ENCODE data around the gene PLAAT2.
"Not testable (repeated sequence)": the region's sequence is repeated elsewhere in the genome, so short reads cannot be mapped to it uniquely, and the experiment has no call there.

The PLAAT2 gene

DNA sequence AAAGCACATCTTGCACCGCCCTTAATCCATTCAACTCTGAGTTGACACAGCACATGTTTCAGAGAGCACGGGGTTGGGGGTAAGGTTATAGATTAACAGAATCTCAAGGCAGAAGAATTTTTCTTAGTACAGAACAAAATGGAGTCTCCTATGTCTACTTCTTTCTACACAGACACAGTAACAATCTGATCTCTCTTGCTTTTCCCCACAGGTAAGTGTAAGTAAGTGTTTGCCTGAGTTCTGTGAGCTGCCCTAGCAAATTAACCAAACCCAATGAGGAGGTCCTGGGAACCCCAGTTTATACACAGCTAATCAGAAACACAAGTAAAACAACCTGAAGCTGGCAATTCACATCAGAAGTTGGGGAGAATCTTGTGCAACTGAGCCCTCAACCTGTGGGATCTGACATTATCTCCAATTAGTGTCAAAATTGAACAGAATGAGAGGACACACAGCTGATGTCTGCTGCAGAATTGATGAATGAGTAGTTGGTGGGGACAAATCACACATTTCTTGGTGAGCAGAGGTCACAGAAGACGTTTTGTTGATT, 34.4 kb downstream of the PLAAT2 start:
- not testable (repeated sequence) for H3K27ac ChIP-seq, H3K4me3 ChIP-seq

DNA sequence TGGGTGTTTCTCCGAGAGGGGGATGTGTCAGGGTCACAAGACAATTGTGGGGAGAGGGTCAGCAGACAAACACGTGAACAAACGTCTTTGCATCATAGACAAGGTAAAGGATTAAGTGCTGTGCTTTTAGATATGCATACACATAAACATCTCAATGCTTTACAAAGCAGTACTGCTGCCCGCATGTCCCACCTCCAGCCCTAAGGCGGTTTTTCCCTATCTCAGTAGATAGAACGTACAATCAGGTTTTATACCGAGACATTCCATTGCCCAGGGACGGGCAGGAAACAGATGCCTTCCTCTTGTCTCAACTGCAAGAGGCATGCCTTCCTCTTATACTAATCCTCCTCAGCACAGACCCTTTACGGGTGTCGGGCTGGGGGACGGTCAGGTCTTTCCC, 35.0 kb downstream of the PLAAT2 start:
- not testable (repeated sequence) for H3K27ac ChIP-seq, H3K4me3 ChIP-seq

DNA sequence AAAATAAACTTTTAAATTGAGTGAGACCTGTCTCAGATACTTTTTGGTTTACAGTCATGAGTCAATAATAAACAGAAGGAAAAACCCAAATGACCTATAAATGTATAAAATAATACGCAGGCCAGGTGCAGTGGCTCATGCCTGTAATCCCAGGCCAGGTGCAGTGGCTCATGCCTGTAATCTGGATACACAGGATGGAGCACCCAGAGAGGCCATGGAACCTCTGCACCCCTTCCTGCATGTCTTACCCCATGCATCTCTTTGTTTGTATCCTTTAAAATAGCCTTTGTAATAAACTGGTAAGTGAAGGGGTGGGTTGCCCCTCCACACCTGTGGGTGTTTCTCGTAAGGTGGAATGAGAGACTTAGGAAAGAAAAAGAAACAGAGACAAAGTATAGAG, 35.5 kb downstream of the PLAAT2 start:
- Histone ChIP-seq H3K27ac (no peak overlapping the region), H3K4me3 (no peak overlapping the region)

DNA sequence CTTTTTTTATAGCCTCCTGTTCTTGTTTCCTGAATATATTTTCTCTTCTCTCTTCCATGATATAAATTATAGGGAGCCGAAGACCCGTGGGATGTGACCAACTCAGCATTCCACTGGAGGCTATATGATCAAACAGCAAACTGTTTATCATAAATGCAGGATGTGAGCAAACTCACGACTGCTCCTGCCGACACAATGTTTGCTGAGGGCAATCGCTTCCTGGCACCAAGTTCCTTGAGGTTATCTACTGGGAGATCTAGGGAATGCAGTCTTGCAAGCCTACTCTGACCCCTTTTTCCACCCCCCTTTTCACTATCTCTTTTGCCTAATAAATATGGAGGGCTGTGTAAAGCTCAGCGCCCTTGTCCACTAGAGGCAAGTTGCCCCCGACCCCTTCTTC, 40.0 kb downstream of the PLAAT2 start:
- no peak overlapping the region for H3K27ac ChIP-seq
- no peak overlapping the region for H3K4me3 ChIP-seq

DNA sequence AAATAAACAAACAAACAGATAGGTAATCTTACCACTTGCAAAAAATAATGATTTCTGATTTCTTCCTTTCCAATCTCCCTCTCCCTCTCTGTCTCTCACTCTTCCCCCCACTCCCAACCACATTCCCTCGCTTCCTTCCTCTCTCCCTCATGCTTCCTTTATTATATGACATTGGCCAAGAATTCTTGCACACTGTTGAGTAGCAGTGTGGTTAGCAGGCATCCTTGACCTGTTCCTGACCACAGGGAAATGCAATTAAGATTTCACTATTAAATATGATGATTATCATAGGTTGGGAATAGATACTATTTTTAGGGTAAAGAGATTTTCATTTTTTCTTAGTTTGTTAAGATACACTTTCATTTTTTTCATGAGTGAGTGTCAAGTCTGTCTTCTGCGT, 41.3 kb downstream of the PLAAT2 start:
- no peak overlapping the region for H3K27ac ChIP-seq
- no peak overlapping the region for H3K4me3 ChIP-seq

DNA sequence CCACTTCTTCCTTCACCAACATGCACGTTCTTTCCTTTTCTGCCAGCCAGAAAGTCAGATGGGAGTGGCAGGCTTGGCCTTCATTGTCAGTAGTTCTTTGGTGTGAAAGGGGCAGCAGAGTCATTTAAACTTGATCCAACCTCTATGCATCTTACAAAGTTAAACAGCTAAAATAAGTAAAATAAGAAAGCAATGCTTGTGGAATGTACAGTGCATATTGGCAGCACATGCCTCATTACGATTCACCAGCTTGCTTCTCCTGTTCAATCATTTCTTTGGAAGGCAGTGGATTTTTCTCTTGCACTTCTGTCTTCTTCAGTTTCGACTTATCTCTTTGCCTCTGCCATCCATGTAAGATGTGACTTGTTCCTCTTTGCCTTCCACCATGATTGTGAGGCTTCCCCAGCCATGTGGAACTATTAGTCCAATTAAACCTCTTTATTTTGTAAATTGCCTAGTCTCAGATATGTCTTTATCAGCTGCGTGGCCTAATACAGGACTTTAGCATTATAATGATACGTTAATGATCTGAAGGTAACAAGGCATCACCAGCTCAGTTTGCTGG, 42.5 kb downstream of the PLAAT2 start:
- H3K27ac ChIP-seq: no peak overlapping the region
- no peak overlapping the region for H3K4me3 ChIP-seq

DNA sequence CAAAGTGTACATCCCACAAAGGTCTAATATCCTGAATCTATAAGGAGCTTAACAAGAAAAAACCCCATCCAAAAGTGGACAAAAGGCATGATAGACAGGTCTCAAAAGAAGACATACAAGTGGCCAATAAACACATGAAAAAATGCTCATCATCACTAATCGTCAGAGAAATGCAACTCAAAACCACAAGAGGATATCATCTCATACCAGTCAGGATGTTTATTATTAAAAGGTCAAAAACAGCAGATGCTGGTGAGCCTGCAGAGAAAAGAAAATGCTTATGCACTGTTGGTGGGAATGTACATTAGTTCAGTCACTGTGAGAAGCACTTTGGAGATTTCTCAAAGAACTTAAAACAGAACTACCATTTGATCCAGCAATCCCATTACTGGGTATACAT, 44.6 kb downstream of the PLAAT2 start:
- no peak overlapping the region for H3K4me3 ChIP-seq
- H3K27ac ChIP-seq: no peak overlapping the region

DNA sequence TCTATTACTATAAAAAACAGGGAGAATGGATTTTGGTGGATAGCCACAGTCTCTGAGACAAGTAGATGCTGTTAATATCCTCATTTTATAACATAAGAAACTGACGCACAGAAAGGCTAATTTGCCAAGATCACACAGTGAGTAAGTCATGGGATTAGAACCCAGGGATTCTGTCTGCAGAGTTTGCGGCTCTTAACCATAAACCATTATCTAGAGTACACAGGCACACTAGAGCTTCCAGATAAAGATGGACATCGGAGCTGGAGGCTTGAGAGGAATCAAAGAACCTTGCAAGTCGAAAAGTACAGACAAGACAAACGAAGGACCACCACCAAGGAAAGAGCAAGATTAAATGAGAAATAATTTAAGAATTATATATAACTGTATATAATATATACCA, 46.0 kb downstream of the PLAAT2 start:
- H3K27ac ChIP-seq: no peak overlapping the region

DNA sequence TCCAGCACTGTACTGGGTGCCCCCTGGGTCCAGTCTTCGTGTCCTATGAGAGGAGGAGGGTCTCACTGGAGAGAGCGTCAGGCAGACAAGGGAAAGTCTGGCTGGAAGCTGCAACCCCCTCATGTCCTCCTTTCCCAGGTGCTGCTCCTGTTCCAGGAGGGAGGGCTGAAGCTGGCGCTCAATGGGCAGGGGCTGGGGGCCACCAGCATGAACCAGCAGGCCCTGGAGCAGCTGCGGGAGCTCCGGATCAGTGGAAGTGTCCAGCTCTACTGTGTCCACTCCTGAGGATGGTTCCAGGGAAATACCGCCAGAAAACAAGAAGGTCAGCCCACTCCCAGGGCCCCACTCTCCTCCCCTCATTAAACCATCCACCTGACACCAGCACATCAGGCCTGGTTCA, 47.1 kb downstream of the PLAAT2 start:
- H3K27ac ChIP-seq: no peak overlapping the region
- no peak overlapping the region for H3K4me3 ChIP-seq

More for the DNA sequence above, 46.0 kb downstream of the PLAAT2 start:
- no peak overlapping the region for H3K4me3 ChIP-seq

DNA sequence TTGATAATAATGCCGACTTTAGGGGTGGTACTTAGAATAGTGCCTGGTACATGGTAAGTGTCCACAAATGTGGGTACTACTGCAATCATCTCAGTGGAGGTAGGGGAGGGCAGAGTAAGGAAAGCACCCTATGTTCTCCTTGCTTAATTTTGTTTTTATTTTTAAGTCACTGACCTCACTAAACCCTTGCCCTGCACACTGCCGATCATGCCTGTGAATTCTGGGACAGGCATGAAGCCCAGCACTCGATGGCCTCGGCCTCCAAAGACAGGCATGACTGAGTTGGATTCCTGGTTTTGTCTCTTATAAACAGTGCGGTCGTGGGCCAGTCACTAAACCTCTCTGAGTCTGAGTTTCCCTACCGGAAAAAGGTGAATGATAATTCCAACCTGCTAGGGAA, 50.4 kb downstream of the PLAAT2 start:
- Histone ChIP-seq H3K4me3 (no peak overlapping the region), H3K27ac (no peak overlapping the region)

DNA sequence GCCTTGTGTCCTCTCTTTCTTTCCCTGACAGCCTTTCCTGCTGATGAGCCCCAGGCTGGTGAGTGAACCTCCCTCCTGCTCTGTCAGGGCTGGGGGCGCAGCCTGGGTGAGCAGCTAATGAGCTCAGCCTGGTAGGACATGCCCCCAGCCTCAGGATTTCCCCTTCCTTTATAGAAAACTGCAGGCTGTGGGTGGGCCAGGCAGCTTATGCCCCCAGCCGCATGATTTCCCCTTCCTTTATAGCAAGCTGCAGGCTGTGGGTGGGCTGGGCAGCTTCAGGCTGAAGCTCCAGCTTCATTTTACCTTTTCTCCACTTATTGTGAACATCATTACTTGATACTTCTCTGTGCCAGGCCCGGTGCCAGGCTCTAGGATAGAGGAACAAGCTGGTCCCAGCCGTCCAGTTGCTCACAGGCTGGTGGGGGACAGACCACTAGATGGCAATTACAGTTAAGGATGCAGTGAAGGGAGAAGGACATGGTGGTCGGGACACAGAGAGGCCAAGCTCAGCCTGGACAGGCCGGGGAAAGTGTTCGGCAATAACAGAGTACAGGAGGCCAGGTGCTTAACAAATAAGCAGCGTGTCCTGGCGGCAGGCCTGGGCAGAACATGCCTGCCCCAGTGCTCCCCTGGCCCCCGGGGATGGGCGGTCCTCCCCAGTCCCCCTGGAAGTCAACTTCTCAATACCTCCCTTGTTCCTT, 52.0 kb downstream of the PLAAT2 start:
- Histone ChIP-seq H3K27ac (peak overlapping the region in 2 of 21 experiments; percentile 1 to 7), H3K4me3 (no peak overlapping the region)

DNA sequence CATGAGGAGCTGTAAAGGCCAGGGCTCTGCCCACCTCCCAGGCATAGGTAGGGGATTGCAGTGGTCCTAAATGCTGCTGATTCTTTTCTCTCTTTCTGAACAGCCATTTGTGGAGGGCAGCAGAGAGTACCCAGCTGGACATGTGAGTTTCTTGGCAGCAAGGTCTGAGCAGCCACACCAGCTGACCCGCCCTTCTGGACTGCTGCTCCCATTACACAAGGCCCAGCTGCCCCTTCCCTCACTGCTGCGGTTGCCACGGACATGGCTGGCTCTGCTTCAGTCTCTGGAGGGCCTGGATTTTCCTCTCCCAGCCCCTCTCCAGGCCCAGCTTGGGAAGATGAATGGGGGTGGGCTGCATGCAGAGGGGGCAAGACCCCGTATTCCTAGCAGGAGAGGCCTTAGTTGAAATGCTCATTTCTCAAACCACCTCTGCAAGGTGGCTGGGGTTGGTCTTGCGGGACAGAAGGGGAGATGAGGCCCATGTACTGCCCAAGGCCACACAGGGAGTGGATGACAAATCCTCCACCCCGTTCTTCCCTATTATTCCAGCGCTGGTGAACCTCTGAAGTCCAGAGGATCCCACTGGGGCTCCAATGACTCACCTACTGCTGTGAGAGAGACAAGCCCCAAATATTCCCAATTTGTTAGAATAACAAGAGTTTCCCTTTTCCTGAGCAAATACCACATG, 52.7 kb downstream of the PLAAT2 start:
- H3K4me3 ChIP-seq: no peak overlapping the region
- H3K27ac ChIP-seq: no peak overlapping the region

DNA sequence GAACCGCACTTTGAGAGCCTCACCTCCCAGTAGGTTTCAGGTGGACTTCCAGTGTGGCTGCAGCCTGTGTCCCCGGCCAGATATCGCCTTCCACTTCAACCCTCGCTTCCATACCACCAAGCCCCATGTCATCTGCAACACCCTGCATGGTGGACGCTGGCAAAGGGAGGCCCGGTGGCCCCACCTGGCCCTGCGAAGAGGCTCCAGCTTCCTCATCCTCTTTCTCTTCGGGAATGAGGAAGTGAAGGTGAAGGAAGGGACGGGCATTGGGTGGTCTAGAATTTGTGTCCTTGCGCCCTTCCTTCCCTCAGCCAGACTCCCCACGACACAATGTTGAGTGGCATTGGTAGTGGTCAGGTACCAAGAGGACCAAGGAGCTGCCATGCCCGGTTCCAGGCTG, 54.4 kb downstream of the PLAAT2 start:
- Histone ChIP-seq H3K4me3 (no peak overlapping the region), H3K27ac (no peak overlapping the region)

DNA sequence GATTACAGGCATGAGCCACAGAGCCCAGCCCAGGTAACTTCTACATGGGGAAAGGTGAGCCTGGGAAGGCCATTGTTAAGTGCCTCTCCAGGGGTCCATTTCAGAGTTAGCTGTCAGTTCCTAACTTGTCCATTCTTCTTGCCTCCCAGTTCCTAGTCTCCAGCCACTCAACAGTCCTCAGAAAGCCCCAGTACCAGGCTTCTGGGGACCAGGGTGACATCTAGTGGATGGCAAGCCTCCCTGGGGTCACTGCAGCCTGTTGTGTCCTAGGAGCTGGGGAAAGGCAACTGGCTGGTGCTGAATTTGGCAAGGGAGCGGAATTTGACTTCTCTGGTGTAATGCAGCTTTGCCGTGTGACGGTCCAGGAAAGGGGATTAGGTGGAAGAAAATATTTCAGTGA, 55.2 kb downstream of the PLAAT2 start:
- no peak overlapping the region for H3K27ac ChIP-seq
- no peak overlapping the region for H3K4me3 ChIP-seq

DNA sequence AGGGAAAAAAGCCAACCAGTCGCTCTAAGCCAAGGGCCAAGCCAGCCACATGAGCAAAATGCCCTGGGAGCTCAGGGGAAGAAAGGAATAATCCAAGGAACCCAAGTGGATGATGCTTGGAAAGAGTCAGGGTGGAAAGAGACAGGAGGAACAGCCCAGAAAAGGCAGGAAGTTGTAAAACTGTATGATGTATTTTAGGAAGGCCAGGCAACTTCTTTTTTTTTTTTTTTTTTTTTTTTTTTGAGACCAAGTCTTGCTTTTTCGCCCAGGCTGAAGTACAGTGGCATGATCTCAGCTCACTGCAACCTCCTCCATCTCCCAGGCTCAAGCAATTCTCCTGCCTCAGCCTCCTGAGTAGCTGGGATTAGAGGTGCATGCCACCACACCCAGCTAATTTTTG, 55.7 kb downstream of the PLAAT2 start:
- Histone ChIP-seq H3K27ac (no peak overlapping the region), H3K4me3 (no peak overlapping the region)

DNA sequence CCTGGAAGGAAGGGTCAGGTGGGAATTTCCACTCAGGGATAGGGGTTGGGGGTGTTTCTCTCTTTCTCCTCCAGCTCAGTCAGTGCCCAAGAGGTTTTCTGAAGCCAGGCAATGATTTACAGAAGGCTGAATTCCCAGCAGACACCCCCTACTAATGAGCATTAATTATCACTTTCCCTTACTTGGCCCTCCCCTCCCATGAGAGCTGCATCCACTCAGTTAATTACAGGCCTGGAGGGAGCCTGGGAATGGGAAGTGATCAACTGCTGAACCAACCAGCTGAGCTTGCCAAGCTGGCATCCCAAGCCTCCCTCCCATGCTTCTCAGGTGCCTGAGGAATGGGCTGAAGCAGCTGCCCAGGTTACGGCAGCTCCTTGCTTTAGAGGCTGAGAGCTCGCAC, 56.3 kb downstream of the PLAAT2 start:
- H3K27ac ChIP-seq: no peak overlapping the region
- H3K4me3 ChIP-seq: no peak overlapping the region

DNA sequence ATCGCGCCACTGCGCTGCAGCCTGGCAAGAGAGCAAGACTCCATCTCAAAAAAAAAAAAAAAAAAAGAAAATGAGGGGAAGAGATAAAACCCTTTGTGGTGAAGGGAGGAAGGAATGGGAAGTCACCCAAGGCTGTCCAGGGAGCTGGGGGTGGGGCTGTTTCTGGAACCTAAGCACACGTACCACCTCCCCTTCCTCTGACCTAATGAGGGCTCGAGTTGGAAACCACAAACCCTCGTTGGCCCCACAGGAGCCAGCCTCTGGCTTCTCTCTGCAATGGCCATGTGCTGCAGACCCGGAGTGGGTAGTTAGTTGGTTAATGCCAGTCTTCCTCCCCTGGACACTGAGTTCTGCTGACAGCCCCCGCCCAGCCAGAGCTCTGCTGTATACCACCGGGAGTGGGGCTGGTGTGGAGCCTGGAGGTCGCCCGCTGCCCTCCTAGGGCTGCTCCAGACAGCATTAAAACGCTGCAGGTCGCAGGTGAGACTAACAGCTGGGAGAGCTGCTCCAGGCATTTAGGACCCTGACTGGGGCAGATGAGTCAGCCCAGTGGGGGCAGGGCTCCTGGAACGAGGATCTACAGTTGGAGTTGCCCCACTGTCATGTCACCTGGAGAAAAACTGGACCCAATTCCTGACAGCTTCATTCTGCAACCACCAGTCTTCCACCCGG, 57.2 kb downstream of the PLAAT2 start, which contains the start of gene LGALS12:
LGALS12 (plus strand) TSS at position 228 of the 672 bp plus-strand sequence; CDS start at position 603, 375 bp downstream.
- Histone ChIP-seq H3K27ac (peak within 1 kb of the TSS in 1 of 21 experiments; percentile 21), H3K4me3 (no peak within 1 kb of the TSS)

DNA sequence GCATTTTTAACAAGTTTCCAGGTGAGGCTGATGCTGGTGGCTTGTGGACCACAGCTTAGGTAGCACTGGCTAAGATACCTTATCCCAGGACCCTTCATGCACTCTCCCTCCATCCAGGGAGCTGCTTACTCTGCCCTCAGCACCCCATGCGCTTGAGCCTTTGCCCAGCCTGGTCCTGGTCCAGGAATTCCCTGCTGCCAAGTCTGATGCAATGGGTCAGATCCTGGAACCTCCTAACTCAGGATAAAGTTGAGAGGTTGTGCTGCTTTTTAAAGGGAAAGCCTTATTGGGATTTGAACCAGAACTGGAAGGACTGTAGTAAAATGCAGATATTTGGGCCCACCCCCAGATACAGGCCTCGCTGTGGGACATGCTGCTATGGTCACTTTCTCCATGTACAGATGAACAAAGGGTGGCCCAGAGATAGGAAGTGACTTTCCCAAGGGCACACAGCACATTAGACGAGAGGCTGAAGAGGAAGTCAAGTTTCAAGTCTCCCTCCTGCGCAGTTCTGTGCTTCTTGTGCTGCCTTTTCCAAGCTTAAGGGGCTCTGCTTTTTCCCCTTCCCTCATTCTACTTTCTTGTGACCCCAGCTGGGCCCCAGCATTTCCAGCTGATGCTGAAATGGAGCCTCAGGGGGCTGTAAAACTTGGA, 58.1 kb downstream of the PLAAT2 start:
- no peak overlapping the region for H3K27ac ChIP-seq

DNA sequence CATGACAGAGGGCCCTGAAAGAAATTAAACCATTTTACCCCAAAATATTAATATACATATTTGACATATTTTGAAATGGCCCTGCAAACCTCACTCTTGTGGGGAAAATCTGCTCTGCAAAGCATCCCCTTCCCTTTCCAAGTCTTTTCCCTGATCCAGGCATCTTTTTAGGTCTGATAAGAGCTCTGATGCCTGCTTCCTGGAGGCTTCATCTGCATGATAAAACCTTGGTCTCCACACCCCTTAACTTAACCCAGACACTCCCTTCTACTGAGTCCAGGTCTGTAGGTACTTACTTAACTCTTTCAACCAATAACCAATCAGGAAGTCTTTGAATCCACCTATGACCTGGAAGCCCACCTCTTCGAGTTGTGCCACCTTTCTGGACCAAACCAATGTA, 59.1 kb downstream of the PLAAT2 start:
- H3K4me3 ChIP-seq: no peak overlapping the region
- H3K27ac ChIP-seq: no peak overlapping the region

More for the DNA sequence above, 58.1 kb downstream of the PLAAT2 start:
- no peak overlapping the region for H3K4me3 ChIP-seq

DNA sequence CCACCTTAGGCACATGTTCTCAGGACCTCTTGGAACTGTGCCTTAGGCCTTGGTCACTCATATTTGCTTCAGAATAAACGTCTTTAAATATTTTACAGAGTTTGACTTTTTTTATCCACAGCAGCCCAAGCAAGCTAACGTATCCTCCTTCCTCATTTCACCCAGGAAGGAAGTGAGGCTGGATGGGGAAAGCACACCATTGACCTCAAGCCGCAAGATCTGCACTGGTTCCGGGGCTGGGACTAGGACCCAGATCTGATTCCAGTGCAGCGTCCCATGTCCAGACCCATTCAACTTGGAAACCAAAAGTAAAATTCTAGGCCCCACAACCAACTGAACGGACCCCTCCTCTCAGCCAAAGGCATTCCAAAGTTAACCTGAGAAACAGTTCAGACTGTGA, 59.7 kb downstream of the PLAAT2 start:
- Histone ChIP-seq H3K4me3 (no peak overlapping the region), H3K27ac (no peak overlapping the region)
